IMR-90 (cell line): Measurements from ENCODE around the gene UNC5B. TPM values are rescaled to one million over a fixed set of nuclear protein-coding genes. Genes with fewer than 3 reads are reported as not detected.

Experiments
- ATAC-seq: fragments of 200-7000 bp; cut with Tn5 transposase; 2 replicates; pipeline ENCODE4 v1.9.1; 2020; ENCODE audit warnings: low read depth, mild to moderate bottlenecking, moderate library complexity
- BruUV-seq: library from RNA; stranded (reverse); fragments of 400-500 nt; replicated peaks from 2 replicates; lab custom pipeline; 2021; lab: Mats Ljungman, UMichigan
- CTCF ChIA-PET: fragments of 300-600 bp; formaldehyde crosslinking; extraction: SDS; loops from one replicate; lab custom pipeline; 2021; ENCODE audit warnings: antibody characterized with exemption; lab: Yijun Ruan, JAX
- POLR2A ChIA-PET: fragments of 300-600 bp; sonication (Branson Sonifier 250); formaldehyde crosslinking; loops from one replicate; lab custom pipeline; 2022; ENCODE audit warnings: antibody characterized with exemption; ENCODE audit not compliant: unreplicated experiment; lab: Charles Lee
- DNase-seq: peaks from one replicate; pipeline ENCODE4 v3.0.0; 2013
- H2AFZ ChIP-seq: replicated peaks from 2 replicates; pipeline ENCODE3; 2013; ENCODE audit warnings: low read length, mild to moderate bottlenecking; ENCODE audit not compliant: poor library complexity
- H2AK5ac ChIP-seq: 2 replicates; pipeline ENCODE4 v1.6.1; 2013; ENCODE audit warnings: low read depth, low read length, inconsistent platforms
- H2AK9ac ChIP-seq: replicated peaks from 2 replicates; pipeline ENCODE3; 2013; ENCODE audit warnings: mild to moderate bottlenecking, low read depth, low read length, moderate library complexity; ENCODE audit not compliant: poor library complexity
- H2BK120ac ChIP-seq: 2 replicates; pipeline ENCODE4 v1.6.1; 2013; ENCODE audit warnings: low read depth, low read length, inconsistent platforms
- H2BK15ac ChIP-seq: 3 replicates; pipeline ENCODE4 v1.6.1; 2013; ENCODE audit warnings: low read depth, low read length, inconsistent platforms
- H2BK20ac ChIP-seq: 2 replicates; pipeline ENCODE4 v1.6.1; 2013; ENCODE audit warnings: low read depth, mild to moderate bottlenecking, inconsistent platforms, low read length, moderate library complexity
- H2BK5ac ChIP-seq: 2 replicates; pipeline ENCODE4 v1.6.1; 2013; ENCODE audit warnings: mild to moderate bottlenecking, low read depth, low read length, inconsistent platforms; ENCODE audit not compliant: poor library complexity, severe bottlenecking
- H3K14ac ChIP-seq: replicated peaks from 2 replicates; pipeline ENCODE4 v1.6.1; 2013; ENCODE audit warnings: low read depth, low read length, inconsistent platforms
- H3K18ac ChIP-seq: 2 replicates; pipeline ENCODE4 v1.6.1; 2013; ENCODE audit warnings: low read depth, low read length, control low read depth
- H3K23ac ChIP-seq: 2 replicates; pipeline ENCODE4 v1.6.1; 2013; ENCODE audit warnings: low read depth, low read length, inconsistent platforms
- H3K27ac ChIP-seq: 2 replicates; pipeline ENCODE4 v1.5.1; 2013; ENCODE audit warnings: mild to moderate bottlenecking, control low read depth, low read length; ENCODE audit not compliant: insufficient read depth
- H3K27me3 ChIP-seq: 2 replicates; pipeline ENCODE4 v1.6.1; 2013; ENCODE audit warnings: low read length; ENCODE audit not compliant: control insufficient read depth, insufficient read depth
- H3K36me3 ChIP-seq: 2 replicates; pipeline ENCODE4 v1.6.1; 2013; ENCODE audit warnings: low read length, mixed read lengths; ENCODE audit not compliant: control insufficient read depth, insufficient read depth
- H3K4ac ChIP-seq: 2 replicates; pipeline ENCODE4 v1.6.1; 2013; ENCODE audit warnings: low read depth, low read length, inconsistent platforms
- H3K4me1 ChIP-seq: 2 replicates; pipeline ENCODE4 v1.6.1; 2013; ENCODE audit warnings: low read length, mixed read lengths; ENCODE audit not compliant: control insufficient read depth, insufficient read depth
- H3K4me2 ChIP-seq: 2 replicates; pipeline ENCODE4 v1.6.1; 2013; ENCODE audit warnings: low read depth, mild to moderate bottlenecking, control low read depth, low read length, moderate library complexity
- H3K4me3 ChIP-seq: 2 replicates; pipeline ENCODE4 v1.5.1; 2013; ENCODE audit warnings: low read depth, mild to moderate bottlenecking, control low read depth, low read length, moderate library complexity; ENCODE audit not compliant: insufficient read depth
- H3K56ac ChIP-seq: 2 replicates; pipeline ENCODE4 v1.6.1; 2013; ENCODE audit warnings: low read length, inconsistent platforms; ENCODE audit not compliant: insufficient read depth; ENCODE audit errors: extremely low read depth
- H3K79me1 ChIP-seq, 2 experiments: 2 replicates each; pipeline ENCODE4 v1.6.1; 2013; ENCODE audit warnings: low read length in 2 of 2, inconsistent platforms in 1 of 2, low read depth in 1 of 2
- H3K9ac ChIP-seq: 2 replicates; pipeline ENCODE4 v1.6.1; 2013; ENCODE audit warnings: low read depth, low read length, control low read depth
- H3K9me1 ChIP-seq: 2 replicates; pipeline ENCODE4 v1.6.1; 2013; ENCODE audit warnings: low read length, inconsistent platforms; ENCODE audit not compliant: insufficient read depth
- H3K9me3 ChIP-seq: 2 replicates; pipeline ENCODE4 v1.6.1; 2013; ENCODE audit warnings: low read length; ENCODE audit not compliant: control insufficient read depth, insufficient read depth
- H4K20me1 ChIP-seq: 2 replicates; pipeline ENCODE4 v1.6.1; 2013; ENCODE audit warnings: low read length, inconsistent platforms; ENCODE audit not compliant: insufficient read depth
- H4K5ac ChIP-seq: 2 replicates; pipeline ENCODE4 v1.6.1; 2013; ENCODE audit warnings: mild to moderate bottlenecking, low read depth, low read length, control low read depth
- H4K8ac ChIP-seq, 2 experiments: 2 replicates each; pipeline ENCODE4 v1.6.1; 2013; ENCODE audit warnings: low read depth in 2 of 2, low read length in 2 of 2, control low read depth in 1 of 2, inconsistent platforms in 1 of 2
- H4K91ac ChIP-seq: 2 replicates; pipeline ENCODE4 v1.6.1; 2013; ENCODE audit warnings: low read depth, low read length, inconsistent platforms; ENCODE audit not compliant: insufficient read depth
- BHLHE40 ChIP-seq: fragments of 150-350 bp; IDR thresholded peaks from 2 replicates; pipeline ENCODE4 v1.6.1; 2016; ENCODE audit warnings: mild to moderate bottlenecking, low read depth, low read length
- CEBPB ChIP-seq: IDR thresholded peaks from 2 replicates; pipeline ENCODE4 v1.6.1; 2012; ENCODE audit warnings: low read depth, low read length, improper control_type of control experiment
- CHD1 ChIP-seq: IDR thresholded peaks from 2 replicates; pipeline ENCODE4 v1.6.1; 2012; ENCODE audit warnings: low read depth, low read length, improper control_type of control experiment
- FOS ChIP-seq: fragments of 150-350 bp; IDR thresholded peaks from 2 replicates; pipeline ENCODE4 v1.6.1; 2016; ENCODE audit warnings: low read depth, low read length
- MAFK ChIP-seq: IDR thresholded peaks from 2 replicates; pipeline ENCODE4 v1.6.1; 2012; ENCODE audit warnings: low read depth, low read length, improper control_type of control experiment
- MAZ ChIP-seq: IDR thresholded peaks from 2 replicates; pipeline ENCODE4 v1.6.1; 2012; ENCODE audit warnings: low read depth, mild to moderate bottlenecking, low read length, improper control_type of control experiment, moderate library complexity, borderline replicate concordance
- MXI1 ChIP-seq: IDR thresholded peaks from 2 replicates; pipeline ENCODE4 v1.6.1; 2012; ENCODE audit warnings: low read depth, mild to moderate bottlenecking, low read length, moderate library complexity, borderline replicate concordance
- NFE2L2 ChIP-seq: fragments of 150-350 bp; IDR thresholded peaks from 2 replicates; pipeline ENCODE4 v1.6.1; 2016; ENCODE audit warnings: low read depth, mild to moderate bottlenecking, low read length
- POLR2A ChIP-seq: IDR thresholded peaks from 2 replicates; pipeline ENCODE4 v1.6.1; 2012; ENCODE audit warnings: mild to moderate bottlenecking, low read depth, low read length
- RAD21 ChIP-seq: IDR thresholded peaks from 2 replicates; pipeline ENCODE4 v1.6.1; 2012; ENCODE audit warnings: low read length, improper control_type of control experiment
- RCOR1 ChIP-seq: IDR thresholded peaks from 2 replicates; pipeline ENCODE4 v1.6.1; 2012; ENCODE audit warnings: mild to moderate bottlenecking, low read length, improper control_type of control experiment; ENCODE audit not compliant: insufficient replicate concordance
- RFX5 ChIP-seq: IDR thresholded peaks from 2 replicates; pipeline ENCODE4 v1.8.0; 2012; ENCODE audit warnings: low read depth, mild to moderate bottlenecking, low read length, moderate library complexity
- SMC3 ChIP-seq: fragments of 150-350 bp; IDR thresholded peaks from 2 replicates; pipeline ENCODE4 v1.6.1; 2016; ENCODE audit warnings: low read depth, mild to moderate bottlenecking, antibody characterized with exemption, low read length, moderate library complexity
- WGBS, 2 experiments: methylation state at CpG; one replicate each; pipeline versions ENCODE4 v1.1.5 to v1.1.7; 2013; ENCODE audit warnings: missing lambda C conversion rate in 2 of 2; ENCODE audit not compliant: insufficient read length in 1 of 2; ENCODE audit errors: extremely low coverage in 2 of 2; 5-methylcytosine and 5-hydroxymethylcytosine counted together
- dilution Hi-C: fragments of 300-500 bp; cut with HindIII; formaldehyde crosslinking; loops from one replicate; pipeline ENCODE4 v1.14.3; 2018; ENCODE audit warnings: low sequenced_read_pairs; ENCODE audit not compliant: unreplicated experiment
- in situ Hi-C: fragments of 300-500 bp; cut with MboI; formaldehyde crosslinking; loops from 3 replicates; pipeline ENCODE4 v1.14.3; 2019; ENCODE audit warnings: low sequenced_read_pairs, inconsistent platforms, mixed read lengths
- intact Hi-C: fragments of 100-400 bp; cut with micrococcal nuclease; formaldehyde crosslinking; loops from 2 replicates; pipeline ENCODE4 v1.10.0; 2022
- polyA plus RNA-seq, 3 experiments: library from polyadenylated mRNA; depleted of rRNA; stranded (reverse); fragments of >200 nt; gene quantifications; 2 replicates each; pipeline ENCODE4 v1.2.3, GENCODE V29; 2012; ENCODE audit warnings: low replicate concordance in 1 of 3
- total RNA-seq: library from RNA; depleted of rRNA; stranded (reverse); fragments of >200 nt; gene quantifications from 2 replicates; pipeline ENCODE4 v1.2.3, GENCODE V29; 2012
- TF ChIP-seq, protein P1 (sequence below): fragments of 150-350 bp; IDR thresholded peaks from 2 replicates; pipeline ENCODE4 v1.6.1; 2016; ENCODE audit warnings: low read depth, mild to moderate bottlenecking, low read length, moderate library complexity, borderline replicate concordance
- TF ChIP-seq, protein P2 (sequence below): conservative IDR thresholded peaks from 2 replicates; pipeline ENCODE4 v1.5.1; 2012; ENCODE audit warnings: mild to moderate bottlenecking, low read depth, low read length, improper control_type of control experiment
- TF ChIP-seq, protein P3 (sequence below): fragments of 150-350 bp; IDR thresholded peaks from 2 replicates; pipeline ENCODE4 v1.6.1; 2017; ENCODE audit warnings: mild to moderate bottlenecking, antibody characterized with exemption, low read length, low read depth

Gene UNC5B
- total and polyA plus RNA-seq, 2 of the 4 experiments (the other 2 are of a cell fraction), result 1.6 to 4.2 TPM

DNA sequence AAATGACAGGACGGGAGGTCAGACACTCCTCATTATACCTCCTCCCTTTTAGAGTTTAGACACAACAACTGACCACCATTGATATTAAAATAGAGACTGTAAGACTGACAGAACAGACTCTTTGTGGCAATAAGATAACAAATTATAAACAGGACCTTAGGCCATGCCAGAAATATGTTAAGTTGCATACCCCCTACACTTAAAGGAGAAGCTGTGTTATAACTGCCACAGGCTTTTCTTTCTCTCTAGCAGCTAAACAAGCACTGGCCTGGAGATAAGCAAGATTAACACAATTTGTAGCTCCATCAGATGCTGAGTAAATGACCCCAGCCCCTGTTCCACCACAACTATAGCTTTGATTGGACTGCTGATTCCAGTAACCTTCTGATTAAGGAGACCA, 10.5 kb upstream of the UNC5B start:
- no peak overlapping the region for H3K4me2 ChIP-seq
- H2BK20ac ChIP-seq, result no peak overlapping the region
- H3K4ac ChIP-seq, result no peak overlapping the region
- intact Hi-C loops, result no loop called here
- TF ChIP-seq CEBPB (no peak), MXI1 (no peak), MAFK (no peak), CHD1 (no peak), SMC3 (no peak), FOS (no peak), BHLHE40 (no peak), RAD21 (no peak), RFX5 (no peak), POLR2A (no peak), NFE2L2 (no peak), RCOR1 (no peak), MAZ (no peak)
- TF ChIP-seq, protein P1, sequence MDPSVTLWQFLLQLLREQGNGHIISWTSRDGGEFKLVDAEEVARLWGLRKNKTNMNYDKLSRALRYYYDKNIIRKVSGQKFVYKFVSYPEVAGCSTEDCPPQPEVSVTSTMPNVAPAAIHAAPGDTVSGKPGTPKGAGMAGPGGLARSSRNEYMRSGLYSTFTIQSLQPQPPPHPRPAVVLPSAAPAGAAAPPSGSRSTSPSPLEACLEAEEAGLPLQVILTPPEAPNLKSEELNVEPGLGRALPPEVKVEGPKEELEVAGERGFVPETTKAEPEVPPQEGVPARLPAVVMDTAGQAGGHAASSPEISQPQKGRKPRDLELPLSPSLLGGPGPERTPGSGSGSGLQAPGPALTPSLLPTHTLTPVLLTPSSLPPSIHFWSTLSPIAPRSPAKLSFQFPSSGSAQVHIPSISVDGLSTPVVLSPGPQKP, result no peak
- TF ChIP-seq, protein P2, sequence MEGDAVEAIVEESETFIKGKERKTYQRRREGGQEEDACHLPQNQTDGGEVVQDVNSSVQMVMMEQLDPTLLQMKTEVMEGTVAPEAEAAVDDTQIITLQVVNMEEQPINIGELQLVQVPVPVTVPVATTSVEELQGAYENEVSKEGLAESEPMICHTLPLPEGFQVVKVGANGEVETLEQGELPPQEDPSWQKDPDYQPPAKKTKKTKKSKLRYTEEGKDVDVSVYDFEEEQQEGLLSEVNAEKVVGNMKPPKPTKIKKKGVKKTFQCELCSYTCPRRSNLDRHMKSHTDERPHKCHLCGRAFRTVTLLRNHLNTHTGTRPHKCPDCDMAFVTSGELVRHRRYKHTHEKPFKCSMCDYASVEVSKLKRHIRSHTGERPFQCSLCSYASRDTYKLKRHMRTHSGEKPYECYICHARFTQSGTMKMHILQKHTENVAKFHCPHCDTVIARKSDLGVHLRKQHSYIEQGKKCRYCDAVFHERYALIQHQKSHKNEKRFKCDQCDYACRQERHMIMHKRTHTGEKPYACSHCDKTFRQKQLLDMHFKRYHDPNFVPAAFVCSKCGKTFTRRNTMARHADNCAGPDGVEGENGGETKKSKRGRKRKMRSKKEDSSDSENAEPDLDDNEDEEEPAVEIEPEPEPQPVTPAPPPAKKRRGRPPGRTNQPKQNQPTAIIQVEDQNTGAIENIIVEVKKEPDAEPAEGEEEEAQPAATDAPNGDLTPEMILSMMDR, result no peak
- TF ChIP-seq, protein P3, sequence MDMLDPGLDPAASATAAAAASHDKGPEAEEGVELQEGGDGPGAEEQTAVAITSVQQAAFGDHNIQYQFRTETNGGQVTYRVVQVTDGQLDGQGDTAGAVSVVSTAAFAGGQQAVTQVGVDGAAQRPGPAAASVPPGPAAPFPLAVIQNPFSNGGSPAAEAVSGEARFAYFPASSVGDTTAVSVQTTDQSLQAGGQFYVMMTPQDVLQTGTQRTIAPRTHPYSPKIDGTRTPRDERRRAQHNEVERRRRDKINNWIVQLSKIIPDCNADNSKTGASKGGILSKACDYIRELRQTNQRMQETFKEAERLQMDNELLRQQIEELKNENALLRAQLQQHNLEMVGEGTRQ, result no peak
- H2BK15ac ChIP-seq, result no peak overlapping the region
- in situ Hi-C loops, result no loop called here
- H3K27me3 ChIP-seq, result peaks cover 32% of the 10 kb centered on the region
- peaks cover 7% of the 10 kb centered on the region for H3K9me3 ChIP-seq
- no peak overlapping the region for H3K18ac ChIP-seq
- no peak overlapping the region for H3K27ac ChIP-seq
- WGBS, 2 experiments, result no CpG with 5 or more reads among the region's 1 CpG
- H3K14ac ChIP-seq, result no peak overlapping the region
- no peak overlapping the region for H2AK9ac ChIP-seq
- DNase-seq (no peak), ATAC-seq (no peak)
- ChIA-PET CTCF (no interaction called here), POLR2A (no interaction called here)
- H4K91ac ChIP-seq, result no peak overlapping the region
- no TSS peak for BruUV-seq
- no peaks in the 10 kb centered on the region for H4K20me1 ChIP-seq
- no peaks in the 10 kb centered on the region for H3K9me1 ChIP-seq
- H3K56ac ChIP-seq, result no peak overlapping the region
- H3K79me1 ChIP-seq, result no peaks in the 10 kb centered on the region
- dilution Hi-C loops, result no loop called here
- H2AK5ac ChIP-seq, result no peak overlapping the region
- no peak overlapping the region for H3K23ac ChIP-seq
- no peak overlapping the region for H4K8ac ChIP-seq
- no peak overlapping the region for H3K4me3 ChIP-seq
- H4K5ac ChIP-seq, result no peak overlapping the region
- no peak overlapping the region for H3K9ac ChIP-seq
- H2BK5ac ChIP-seq, result no peak overlapping the region
- no peaks in the 10 kb centered on the region for H3K4me1 ChIP-seq
- H2AFZ ChIP-seq, result no peak overlapping the region
- H3K36me3 ChIP-seq, result no peaks in the 10 kb centered on the region
- H2BK120ac ChIP-seq, result no peak overlapping the region
